Measurements from ENCODE around the gene PHYHIPL.

- no peak for TF ChIP-seq CTCF (conservative IDR thresholded peaks at IDR 0.05 in 1 of 2, IDR thresholded peaks at IDR 0.05 in 1 of 2; ENCODE audit: extremely low read depth in 1 of 2, insufficient read depth in 1 of 2, low read depth in 1 of 2, low read length in 2 of 2)
- TF ChIP-seq EZH2 (IDR thresholded peaks at IDR 0.05; ENCODE audit: borderline replicate concordance, low read length), result no peak
Measured at GRCh38 chr10:59255463-59255862, 79.0 kb downstream of the PHYHIPL start.
